ENCODE data around the gene BTNL8. TPM values are rescaled to one million over a fixed set of nuclear protein-coding genes. Genes with fewer than 3 reads are reported as not detected.

Gene BTNL8
- total and polyA plus RNA-seq, 2 experiments from 2014 or later, result 9.8 to 19.1 TPM

- Histone ChIP-seq H4K20me1 (ENCODE audit: insufficient read depth, poor library complexity, severe bottlenecking) (no peaks in the 10 kb centered on the region), H3K27ac (no peak overlapping the region), H3K4me1 (ENCODE audit: insufficient read depth) (no peaks in the 10 kb centered on the region), H3K4me3 (no peak overlapping the region), H3K9me3 (ENCODE audit: low read depth) (peaks cover 41% of the 10 kb centered on the region), H3K79me2 (peaks cover 35% of the 10 kb centered on the region), H3K27me3 (no peaks in the 10 kb centered on the region), H2AFZ (no peak overlapping the region), H3K4me2 (no peak overlapping the region), H3K36me3 (replicated peaks; ENCODE audit: insufficient read depth, low read depth) (peaks cover 27% of the 10 kb centered on the region), H3K9me2 (replicated peaks; ENCODE audit: insufficient read depth) (no peaks in the 10 kb centered on the region)
- WGBS (ENCODE audit: low lambda C conversion rate, missing lambda C conversion rate), result 99% methylated on average over 4 of the region's 4 CpGs
- TF ChIP-seq CTCF (IDR thresholded peaks at IDR 0.05; ENCODE audit: poor library complexity), result no peak
- no peak for TF ChIP-seq EZH2 (IDR thresholded peaks at IDR 0.05; ENCODE audit: borderline replicate concordance)
- no peak for TF ChIP-seq EZH2phosphoT487 (IDR thresholded peaks at IDR 0.05; ENCODE audit: low read depth, severe bottlenecking, unreplicated experiment)
- no peak for DNase-seq (ENCODE audit: low spot score)
Measured at GRCh38 chr5:180852495-180852894, 46.5 kb upstream of the BTNL8 start.

GRCh38 chr5:180853121-180853847 is 45.7 kb upstream of the BTNL8 start:
- H3K27me3 ChIP-seq, result no peaks in the 10 kb centered on the region
- H3K27ac ChIP-seq, result no peak overlapping the region
- H3K79me2 ChIP-seq, result peaks cover 40% of the 10 kb centered on the region
- H3K4me2 ChIP-seq, result no peak overlapping the region
- H3K4me1 ChIP-seq (ENCODE audit: insufficient read depth), result no peaks in the 10 kb centered on the region
- H4K20me1 ChIP-seq (ENCODE audit: insufficient read depth, poor library complexity, severe bottlenecking), result no peaks in the 10 kb centered on the region
- no peak overlapping the region for H3K4me3 ChIP-seq
- no peak for TF ChIP-seq EZH2phosphoT487 (IDR thresholded peaks at IDR 0.05; ENCODE audit: low read depth, severe bottlenecking, unreplicated experiment)
- no peak for TF ChIP-seq EZH2 (IDR thresholded peaks at IDR 0.05; ENCODE audit: borderline replicate concordance)
- no peak for TF ChIP-seq CTCF (IDR thresholded peaks at IDR 0.05; ENCODE audit: poor library complexity)
- DNase-seq (ENCODE audit: low spot score), result no peak
- no peaks in the 10 kb centered on the region for H3K9me2 ChIP-seq (replicated peaks; ENCODE audit: insufficient read depth)
- peaks cover 41% of the 10 kb centered on the region for H3K9me3 ChIP-seq (ENCODE audit: low read depth)
- no peak overlapping the region for H2AFZ ChIP-seq
- peaks cover 27% of the 10 kb centered on the region for H3K36me3 ChIP-seq (replicated peaks; ENCODE audit: insufficient read depth, low read depth)
- WGBS (ENCODE audit: low lambda C conversion rate, missing lambda C conversion rate), result 91% methylated on average over 13 of the region's 13 CpGs

GRCh38 chr5:180853848-180854176 is 45.1 kb upstream of the BTNL8 start:
- DNase-seq (ENCODE audit: low spot score), result no peak
- Histone ChIP-seq H3K4me1 (ENCODE audit: insufficient read depth) (no peaks in the 10 kb centered on the region), H3K36me3 (replicated peaks; ENCODE audit: insufficient read depth, low read depth) (peaks cover 22% of the 10 kb centered on the region), H3K27ac (no peak overlapping the region), H3K4me3 (no peak overlapping the region), H3K79me2 (peaks cover 45% of the 10 kb centered on the region), H4K20me1 (ENCODE audit: insufficient read depth, poor library complexity, severe bottlenecking) (no peaks in the 10 kb centered on the region), H2AFZ (no peak overlapping the region), H3K9me2 (replicated peaks; ENCODE audit: insufficient read depth) (no peaks in the 10 kb centered on the region), H3K9me3 (ENCODE audit: low read depth) (peaks cover 39% of the 10 kb centered on the region), H3K4me2 (no peak overlapping the region), H3K27me3 (no peaks in the 10 kb centered on the region)
- TF ChIP-seq EZH2phosphoT487 (IDR thresholded peaks at IDR 0.05; ENCODE audit: low read depth, severe bottlenecking, unreplicated experiment) (no peak), CTCF (IDR thresholded peaks at IDR 0.05; ENCODE audit: poor library complexity) (no peak), EZH2 (IDR thresholded peaks at IDR 0.05; ENCODE audit: borderline replicate concordance) (no peak)
- WGBS (ENCODE audit: low lambda C conversion rate, missing lambda C conversion rate), result 100% methylated on average over 1 of the region's 1 CpG

Data from hepatocyte (in vitro differentiated cells).